Stimulated activated CD8-positive, alpha-beta memory T cell treated with anti-CD3 and anti-CD28 coated beads, Interleukin-15, amount 100 ng/mL, for 4 hours (primary cell): ENCODE results near the gene ZNF500.
"Not testable (repeated sequence)": the region's sequence is repeated elsewhere in the genome, so short reads cannot be mapped to it uniquely, and the experiment has no call there.

Source experiments
- DNase-seq, 2 donors: peaks; one replicate each; pipeline ENCODE4 v3.0.0-alpha.2; 2020; ENCODE audit warnings: low read depth in 2 of 2

ZNF500 gene

GRCh38 chr16:4796982-4797804 is 30.2 kb upstream of the ZNF500 start:
- no peak for DNase-seq

- DNase-seq: no peak
Observed at GRCh38 chr16:4795828-4796572, 29.0 kb upstream of the ZNF500 start.

- no peak for DNase-seq
Observed at GRCh38 chr16:4795181-4795827, 28.3 kb upstream of the ZNF500 start, which contains the start of gene SMIM22. Gene SMIM22 (plus strand): TSS chr16:4795369. CDS start chr16:4795735, 366 bp downstream.

GRCh38 chr16:4792951-4793513 is 26.1 kb upstream of the ZNF500 start:
- no peak for DNase-seq

GRCh38 chr16:4790871-4791270 is 23.9 kb upstream of the ZNF500 start:
- no peak for DNase-seq

- no peak for DNase-seq
Observed at GRCh38 chr16:4790261-4790660, 23.3 kb upstream of the ZNF500 start.

GRCh38 chr16:4788910-4789309 is 21.9 kb upstream of the ZNF500 start:
- DNase-seq: no peak

- no peak for DNase-seq
Observed at GRCh38 chr16:4788489-4788889, 21.5 kb upstream of the ZNF500 start.

- no peak for DNase-seq
Observed at GRCh38 chr16:4787627-4788482, 20.9 kb upstream of the ZNF500 start, which contains the start of gene SEPTIN12. Gene SEPTIN12 (minus strand): TSS chr16:4788345. CDS start chr16:4787645, 700 bp downstream.

- DNase-seq: no peak
Observed at GRCh38 chr16:4787068-4787467, 20.1 kb upstream of the ZNF500 start.

- no peak for DNase-seq
Observed at GRCh38 chr16:4785758-4786433, 18.9 kb upstream of the ZNF500 start.

- DNase-seq: not testable (repeated sequence)
Observed at GRCh38 chr16:4784444-4784987, 17.6 kb upstream of the ZNF500 start.

GRCh38 chr16:4783951-4784336 is 17.0 kb upstream of the ZNF500 start:
- DNase-seq: no peak

GRCh38 chr16:4783251-4783950 is 16.4 kb upstream of the ZNF500 start:
- no peak for DNase-seq

GRCh38 chr16:4780235-4780634 is 13.3 kb upstream of the ZNF500 start:
- DNase-seq: no peak

GRCh38 chr16:4778050-4778392 is 11.1 kb upstream of the ZNF500 start:
- no peak for DNase-seq

GRCh38 chr16:4777339-4778049 is 10.5 kb upstream of the ZNF500 start:
- DNase-seq: no peak

- no peak for DNase-seq
Observed at GRCh38 chr16:4776141-4776705, 9.3 kb upstream of the ZNF500 start.

GRCh38 chr16:4775005-4775404 is 8.0 kb upstream of the ZNF500 start:
- DNase-seq: no peak
